Smooth muscle cell of the brain vasculature (primary cell): Measurements from ENCODE around the gene CD300H.
"Not testable (repeated sequence)": the region's sequence is repeated elsewhere in the genome, so short reads cannot be mapped to it uniquely, and the experiment has no call there.

Experiments used
- DNase-seq: peaks from one replicate; pipeline ENCODE4 v3.0.0-alpha.2; 2012; ENCODE audit warnings: low read depth, low spot score

The CD300H gene

DNA sequence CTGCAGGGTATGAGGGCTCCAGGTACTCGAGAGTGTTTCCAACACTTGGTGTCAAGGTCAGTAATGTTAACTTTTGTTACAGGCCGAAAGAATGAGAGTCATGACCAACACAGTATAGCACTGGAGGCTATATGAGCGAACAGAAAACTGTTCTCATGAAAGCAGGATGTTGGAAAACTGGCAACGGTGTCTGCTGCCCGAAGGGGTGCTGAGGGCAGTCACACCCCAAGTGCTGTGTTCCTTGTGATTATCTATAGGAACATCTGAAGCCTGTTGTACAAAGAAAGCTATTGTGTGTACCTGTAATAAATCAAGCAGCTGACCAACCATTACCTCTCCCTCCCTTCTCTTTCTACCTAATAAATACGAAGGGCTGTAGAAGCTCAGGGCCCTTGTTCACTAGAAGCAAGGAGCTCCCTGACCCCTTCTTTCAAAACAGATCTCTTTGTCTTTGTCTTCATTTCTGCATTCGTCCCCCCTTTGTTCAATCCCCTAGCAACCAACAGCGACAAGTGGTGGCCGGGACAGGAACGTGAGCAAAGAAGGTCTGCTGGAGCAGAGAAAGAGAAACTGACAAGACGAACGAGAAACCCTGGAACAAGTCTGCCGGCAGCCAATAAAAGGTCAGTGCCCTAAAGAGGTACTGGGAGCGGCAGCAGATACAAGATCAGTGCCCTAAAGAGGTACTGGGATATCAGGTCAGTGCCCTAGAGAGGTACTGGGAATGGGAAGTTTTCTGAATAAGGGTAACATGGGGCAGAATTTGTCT is 17.2 kb upstream of the CD300H start:
- DNase-seq = no peak

DNA sequence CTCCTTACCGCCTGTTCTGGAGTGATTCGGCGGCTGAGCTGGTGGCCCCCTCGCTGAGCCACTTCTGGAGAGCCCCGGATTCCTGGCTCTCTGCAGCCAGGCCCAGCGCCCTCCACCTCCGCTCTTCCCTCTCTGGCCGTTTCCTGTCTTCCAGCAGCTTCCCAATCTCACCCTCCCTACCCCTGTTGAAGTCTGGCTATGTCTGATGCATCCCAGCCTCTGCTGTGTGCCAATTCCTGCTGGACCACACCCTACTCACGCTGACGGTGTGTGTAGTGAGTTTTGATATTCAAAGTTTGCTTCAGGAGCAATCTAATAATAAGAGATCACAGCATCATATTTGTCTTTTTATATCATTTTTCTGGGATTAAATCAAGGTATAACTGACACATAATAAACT is 15.3 kb upstream of the CD300H start:
- no peak for DNase-seq

DNA sequence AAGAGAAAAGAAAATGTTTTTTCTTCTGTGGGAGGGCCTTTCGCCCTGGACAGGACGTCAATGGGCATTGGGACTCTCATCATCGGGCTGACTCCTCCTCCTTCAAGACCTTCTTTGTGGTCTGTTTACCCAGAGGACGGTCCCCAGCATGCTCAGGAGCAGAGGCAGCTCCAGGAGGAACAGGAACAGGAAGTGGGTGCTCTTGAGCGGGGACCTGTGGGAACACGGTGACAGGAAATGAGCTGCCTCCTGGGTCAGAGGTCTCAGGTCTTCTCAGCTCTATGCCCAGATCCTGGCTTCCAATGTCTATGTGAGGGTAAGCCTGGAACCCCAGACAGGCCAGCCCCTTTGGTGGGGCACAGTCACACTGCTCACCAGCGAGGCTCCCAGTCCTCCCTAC is 12.6 kb upstream of the CD300H start:
- DNase-seq = no peak

GRCh38 chr17:74578979-74579378 is 11.7 kb upstream of the CD300H start:
- no peak for DNase-seq

GRCh38 chr17:74574489-74575142 is 7.3 kb upstream of the CD300H start:
- no peak for DNase-seq

DNA sequence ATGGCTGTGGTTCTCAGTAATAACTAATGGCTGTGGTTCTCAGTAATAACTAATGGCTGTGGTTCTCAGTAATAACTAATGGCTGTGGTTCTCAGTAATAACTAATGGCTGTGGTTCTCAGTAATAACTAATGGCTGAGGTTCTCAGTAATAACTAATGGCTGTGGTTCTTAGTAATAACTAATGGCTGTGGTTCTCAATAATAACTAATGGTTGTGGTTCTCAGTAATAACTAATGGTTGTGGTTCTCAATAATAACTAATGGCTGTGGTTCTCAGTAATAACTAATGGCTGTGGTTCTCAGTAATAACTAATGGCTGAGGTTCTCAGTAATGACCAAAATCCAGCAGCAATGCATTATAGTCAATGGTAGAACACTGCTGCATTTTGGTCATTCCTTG is 6.3 kb upstream of the CD300H start:
- DNase-seq = not testable (repeated sequence)

DNA sequence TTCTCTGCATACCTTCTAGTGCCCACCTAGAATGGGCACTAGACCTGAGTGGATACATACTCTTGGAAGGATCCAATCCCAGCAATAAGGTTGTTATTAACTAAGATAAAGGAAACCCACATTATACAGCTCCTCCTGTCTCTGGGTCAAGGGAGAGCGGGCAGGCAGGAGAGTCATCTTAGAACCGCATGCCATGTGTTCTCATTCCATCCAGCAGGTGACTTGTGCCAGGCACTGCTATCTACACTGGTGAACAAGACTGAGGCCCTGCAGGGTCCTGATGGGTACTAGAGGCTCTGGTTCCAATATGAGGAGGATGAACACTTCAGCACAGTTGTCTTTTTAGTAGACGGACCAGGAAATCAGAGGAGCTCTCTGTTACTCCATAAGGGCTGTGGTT is 5.9 kb upstream of the CD300H start:
- no peak for DNase-seq

DNA sequence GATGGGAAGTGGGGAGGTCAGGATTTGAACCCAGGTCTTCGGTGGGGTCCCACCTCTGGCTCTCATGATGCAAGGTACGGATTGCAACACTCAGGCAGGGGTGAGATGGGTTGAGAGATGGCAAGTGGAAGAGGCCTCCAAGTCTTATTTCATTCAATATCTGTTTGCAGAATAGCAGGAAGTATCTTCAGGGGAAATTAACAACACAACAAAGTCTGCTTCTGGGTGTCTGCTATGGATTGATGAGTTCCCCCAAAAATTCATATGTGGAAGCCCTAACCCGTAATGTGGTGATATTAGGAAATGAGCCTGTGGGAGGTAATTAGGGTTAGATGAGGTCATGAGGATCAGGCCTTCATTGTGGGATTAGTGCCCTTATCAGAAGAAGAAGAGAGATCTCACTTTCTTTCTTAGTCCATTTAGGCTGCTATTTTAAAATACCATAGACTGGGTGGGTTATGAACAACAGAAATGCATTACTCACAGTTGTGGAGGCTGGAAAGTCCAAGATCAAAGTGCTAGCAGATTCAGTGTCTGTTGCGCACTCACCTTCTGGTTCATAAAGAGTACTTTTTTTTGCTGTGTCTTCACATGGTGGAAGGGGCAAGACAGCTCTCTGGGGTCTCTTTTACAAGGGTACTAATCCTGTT is 4.4 kb upstream of the CD300H start:
- DNase-seq = no peak

DNA sequence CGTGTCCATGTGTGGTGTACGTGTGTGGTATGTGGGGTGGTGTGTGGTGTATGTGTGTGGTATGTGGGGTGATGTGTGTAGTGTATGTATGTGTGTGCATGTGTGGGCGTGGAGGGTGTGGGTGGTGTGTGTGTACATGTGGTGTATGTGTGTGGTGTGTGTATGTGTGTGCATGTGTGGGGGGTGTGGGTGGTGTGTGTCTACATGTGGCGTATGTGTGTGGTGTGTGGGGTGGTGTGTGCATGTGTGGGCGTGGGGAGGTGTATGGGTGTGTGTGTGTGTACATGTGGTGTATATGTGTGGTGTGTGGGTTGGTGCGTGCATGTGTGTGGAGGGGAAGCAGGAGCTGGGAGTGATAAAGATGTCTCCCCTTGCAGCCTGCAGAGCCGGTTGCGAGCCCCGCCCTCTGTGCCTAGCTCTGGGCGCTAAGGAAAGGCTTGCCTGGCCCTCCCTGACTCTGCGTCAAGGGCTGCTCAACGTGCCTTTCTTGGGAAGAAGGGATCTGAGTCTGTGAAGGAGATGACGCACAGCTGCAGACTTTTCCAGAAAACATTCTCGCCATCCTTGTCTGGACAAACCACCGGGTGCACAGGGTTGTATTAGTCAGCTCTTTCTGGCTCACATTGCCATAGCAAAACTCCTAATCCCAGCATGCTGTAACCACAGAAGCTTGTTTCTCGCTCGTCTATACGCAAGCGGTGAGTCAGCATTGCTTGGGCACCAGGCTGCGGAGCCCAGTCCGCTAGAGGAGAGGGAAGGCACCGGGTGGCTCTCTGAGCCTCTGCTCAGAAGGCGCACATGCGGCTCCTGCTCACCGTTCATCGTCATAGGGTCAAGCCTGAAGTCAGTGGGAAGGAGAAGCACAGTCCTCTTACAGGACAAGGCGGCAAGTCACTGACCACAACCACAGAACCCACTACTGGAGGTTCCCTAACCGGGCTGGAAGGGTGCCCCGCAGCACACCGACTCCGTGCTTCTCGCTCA is 2.0 kb upstream of the CD300H start:
- DNase-seq = peak; percentile 45

DNA sequence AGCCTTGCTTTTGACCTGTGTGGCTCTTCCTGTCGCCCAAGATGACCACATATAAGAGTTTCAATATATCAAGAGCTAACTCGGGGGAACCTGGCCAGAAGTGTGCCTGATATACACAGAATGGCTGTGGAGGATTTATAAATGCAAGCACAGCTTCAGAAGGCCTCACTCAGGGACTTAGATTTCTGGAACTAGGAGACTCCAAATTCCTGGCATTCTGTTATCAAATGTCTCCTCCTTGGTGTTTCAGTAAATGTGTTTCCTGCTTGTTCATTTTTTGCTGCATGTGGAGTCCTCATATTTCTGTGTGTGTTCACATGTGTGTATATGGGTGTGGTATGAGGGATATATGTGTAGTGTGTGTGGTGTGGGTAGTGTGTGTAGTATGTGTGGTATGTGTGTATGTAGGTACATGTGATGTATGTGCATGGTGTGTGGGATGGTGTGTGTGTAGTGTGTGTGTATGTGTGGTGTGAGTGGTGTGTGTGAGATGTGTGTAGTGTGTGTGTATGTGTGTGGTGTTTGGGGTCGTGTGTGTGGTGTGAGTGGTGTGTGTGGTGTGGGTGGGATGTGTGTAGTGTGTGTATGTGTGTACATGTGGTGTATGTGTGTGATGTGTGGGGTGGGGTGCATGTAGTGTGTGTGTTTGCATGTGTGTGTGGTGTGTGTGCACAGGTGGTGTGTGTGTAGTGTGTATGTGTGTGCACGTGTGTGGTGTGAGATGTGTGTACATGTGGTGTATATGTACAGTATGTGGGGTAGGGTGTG is 981 bp upstream of the CD300H start:
- no peak for DNase-seq

GRCh38 chr17:74566132-74566753 is 1.1 kb downstream of the CD300H start:
- DNase-seq = no peak

- DNase-seq = no peak
These were observed 2.2 kb downstream of the CD300H start for GRCh38 chr17:74565126-74565525.

DNA sequence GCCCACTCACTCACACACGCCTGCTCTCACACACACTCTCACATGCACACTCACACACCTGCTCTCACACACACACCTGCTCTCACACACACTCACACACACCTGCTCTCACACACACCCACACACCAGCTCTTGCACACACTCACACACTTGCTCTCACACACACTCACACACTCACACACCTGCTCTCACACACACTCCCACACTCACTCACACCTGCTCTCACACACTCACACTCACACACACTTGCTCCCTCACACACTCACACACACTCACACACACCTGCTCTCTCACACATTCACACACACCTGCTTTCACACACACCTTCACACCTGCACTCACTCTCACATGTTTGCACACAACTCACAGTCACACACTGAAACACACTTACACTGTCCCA is 4.0 kb downstream of the CD300H start:
- no peak for DNase-seq

- no peak for DNase-seq
These were observed 5.7 kb downstream of the CD300H start for GRCh38 chr17:74561586-74561985.

DNA sequence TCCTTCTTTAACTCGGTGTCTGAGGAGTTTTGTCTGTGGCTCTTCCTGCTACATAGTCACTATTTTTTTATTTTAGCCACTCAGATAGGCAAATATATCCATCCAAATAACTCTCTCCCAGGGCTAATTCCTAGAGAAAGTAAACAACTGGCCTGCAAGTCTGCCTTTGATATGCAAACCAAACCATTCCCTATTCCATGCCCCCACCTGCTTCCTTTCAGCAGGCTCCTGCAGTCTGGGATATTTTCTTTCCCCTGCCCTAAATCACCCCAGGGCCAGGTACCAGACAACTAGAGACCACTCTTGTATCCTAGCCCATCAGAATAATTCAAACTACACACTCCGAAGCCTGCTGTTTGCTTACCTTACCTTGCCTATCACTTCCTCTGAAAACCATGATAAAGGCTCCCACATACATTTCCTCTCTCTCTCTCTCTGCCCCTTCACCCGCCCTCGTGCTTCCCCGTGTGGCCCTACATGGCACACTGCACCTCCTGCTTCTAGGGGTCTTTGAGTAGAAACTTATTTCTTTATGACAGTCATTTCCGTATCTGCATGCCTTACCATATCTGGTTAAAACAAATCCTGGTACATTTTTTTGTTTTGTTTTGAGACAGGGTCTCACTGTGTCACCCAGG is 8.3 kb downstream of the CD300H start:
- no peak for DNase-seq

- not testable (repeated sequence) for DNase-seq
These were observed 8.9 kb downstream of the CD300H start for GRCh38 chr17:74558402-74558801.

GRCh38 chr17:74555427-74555940 is 11.8 kb downstream of the CD300H start:
- DNase-seq = no peak

DNA sequence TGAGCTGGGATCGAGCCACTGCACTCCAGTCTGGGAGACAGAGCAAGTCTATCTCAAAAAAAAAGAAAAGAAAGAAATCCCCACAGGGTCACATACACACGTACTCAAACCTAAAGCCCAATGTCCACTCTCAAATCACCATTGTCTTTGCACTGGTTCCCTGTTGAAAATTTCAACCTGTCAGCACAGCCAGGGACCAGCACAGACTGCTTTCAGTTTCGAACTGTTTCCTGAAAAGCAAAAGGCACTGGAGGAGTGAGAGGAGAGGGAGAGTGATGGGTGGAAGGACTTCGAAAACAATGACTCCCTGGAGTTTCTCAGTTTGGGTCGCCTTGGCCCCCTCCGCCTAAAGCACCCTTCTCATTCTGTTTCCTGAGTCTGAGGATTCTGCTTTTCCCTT is 12.4 kb downstream of the CD300H start:
- no peak for DNase-seq

DNA sequence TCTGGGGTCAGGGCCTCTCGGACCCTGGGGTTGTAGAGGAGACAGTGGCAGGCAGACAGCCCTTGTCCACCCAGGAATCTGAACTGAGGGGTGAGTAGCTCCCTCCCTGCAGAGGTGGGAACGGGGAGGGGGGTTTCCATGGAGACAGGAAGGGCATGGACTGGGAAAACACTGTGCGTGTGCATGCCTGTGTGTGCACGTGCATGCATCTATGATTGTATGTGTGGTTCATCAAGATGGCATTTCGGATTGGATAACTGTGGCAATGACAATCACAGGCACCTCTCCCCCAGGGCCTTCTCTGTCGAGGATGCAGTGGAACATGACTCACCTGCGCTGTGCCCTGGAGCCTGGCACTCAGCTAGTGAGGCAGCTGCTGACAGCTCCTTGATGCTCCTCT is 15.3 kb downstream of the CD300H start:
- no peak for DNase-seq

DNA sequence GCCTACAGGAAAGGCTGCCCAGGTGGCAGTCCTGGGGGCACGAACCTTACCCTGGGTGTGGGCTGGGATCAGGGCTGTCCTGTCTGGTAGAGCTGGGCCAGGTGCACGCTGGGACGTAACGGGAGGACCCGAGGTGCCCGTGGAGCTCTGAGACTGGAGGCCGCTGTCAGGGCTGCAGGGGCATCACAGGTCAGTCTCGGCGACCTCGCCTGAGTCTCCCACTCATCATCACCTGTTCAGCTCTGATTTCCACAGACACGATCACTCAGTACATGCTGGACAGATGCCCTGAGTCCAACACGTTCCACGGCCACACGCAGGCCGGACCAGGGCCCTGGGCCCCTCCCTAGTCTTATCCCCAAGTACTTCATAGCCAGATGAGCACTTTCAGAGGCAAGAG is 16.7 kb downstream of the CD300H start:
- DNase-seq = no peak
